ENCODE measurements around the gene KCNJ10.

KCNJ10 gene

DNA sequence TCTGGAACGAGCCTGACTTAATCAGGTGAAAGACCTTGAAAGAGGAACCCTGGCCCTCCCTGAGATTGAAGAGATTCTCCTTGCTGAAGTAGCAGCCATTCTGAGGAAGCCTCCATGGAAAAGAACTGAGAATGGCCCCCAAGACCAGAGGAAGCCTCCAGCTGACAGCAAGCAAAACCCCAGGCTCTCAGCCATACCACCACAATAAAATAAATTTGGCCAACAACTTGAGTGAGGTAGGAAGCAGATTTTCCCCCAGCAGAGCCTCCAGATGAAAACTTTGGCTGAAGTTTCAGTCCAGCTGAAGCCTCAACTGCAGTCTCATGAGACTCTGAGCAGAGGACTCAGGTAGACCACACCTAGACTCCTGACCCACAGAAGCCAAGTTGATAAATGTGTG lies 82.0 kb downstream of the KCNJ10 start:
- TF ChIP-seq TEAD4 (IDR thresholded peaks at IDR 0.05) (no peak), EP300 (IDR thresholded peaks at IDR 0.05; ENCODE audit: borderline replicate concordance) (no peak), YY1 (IDR thresholded peaks at IDR 0.05; ENCODE audit: low read depth) (no peak), RAD21 (IDR thresholded peaks at IDR 0.05; ENCODE audit: low read depth) (no peak), TAF1 (IDR thresholded peaks at IDR 0.05; ENCODE audit: low read depth) (no peak), ZBTB7A (IDR thresholded peaks at IDR 0.05; ENCODE audit: low read depth) (no peak), NFIC (IDR thresholded peaks at IDR 0.05) (no peak), EGR1 (IDR thresholded peaks at IDR 0.05) (no peak), TCF12 (IDR thresholded peaks at IDR 0.05; ENCODE audit: low read depth) (no peak), CREB1 (IDR thresholded peaks at IDR 0.05; ENCODE audit: low read depth) (no peak), FOXM1 (IDR thresholded peaks at IDR 0.05; ENCODE audit: borderline replicate concordance, low read depth) (no peak), CEBPB (IDR thresholded peaks at IDR 0.05) (no peak)
- TF ChIP-seq, protein P1, sequence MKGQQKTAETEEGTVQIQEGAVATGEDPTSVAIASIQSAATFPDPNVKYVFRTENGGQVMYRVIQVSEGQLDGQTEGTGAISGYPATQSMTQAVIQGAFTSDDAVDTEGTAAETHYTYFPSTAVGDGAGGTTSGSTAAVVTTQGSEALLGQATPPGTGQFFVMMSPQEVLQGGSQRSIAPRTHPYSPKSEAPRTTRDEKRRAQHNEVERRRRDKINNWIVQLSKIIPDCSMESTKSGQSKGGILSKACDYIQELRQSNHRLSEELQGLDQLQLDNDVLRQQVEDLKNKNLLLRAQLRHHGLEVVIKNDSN (IDR thresholded peaks at IDR 0.05) = no peak
- TF ChIP-seq, protein P2, sequence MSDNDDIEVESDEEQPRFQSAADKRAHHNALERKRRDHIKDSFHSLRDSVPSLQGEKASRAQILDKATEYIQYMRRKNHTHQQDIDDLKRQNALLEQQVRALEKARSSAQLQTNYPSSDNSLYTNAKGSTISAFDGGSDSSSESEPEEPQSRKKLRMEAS (IDR thresholded peaks at IDR 0.05) = no peak

DNA sequence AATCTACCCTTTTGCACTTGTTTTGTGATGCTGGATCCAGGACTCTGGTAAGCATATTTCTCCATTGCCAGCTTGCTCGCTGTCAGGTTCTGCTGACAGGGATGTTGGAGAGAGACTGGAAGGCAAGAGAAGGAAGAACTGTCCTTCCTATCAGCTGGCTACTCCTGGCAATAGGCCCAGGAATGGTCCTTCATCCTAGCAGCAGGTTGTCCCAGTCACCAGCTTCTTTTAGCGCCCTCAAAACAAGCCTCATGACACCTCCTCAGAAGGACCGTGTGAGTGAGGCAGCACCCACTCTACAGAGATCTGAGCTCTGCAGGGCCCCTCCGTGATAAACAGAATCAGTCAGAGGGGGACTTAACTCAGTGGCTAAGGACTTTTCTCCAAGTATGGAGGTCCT lies 82.8 kb downstream of the KCNJ10 start:
- TF ChIP-seq EP300 (IDR thresholded peaks at IDR 0.05; ENCODE audit: borderline replicate concordance) = no peak
- no peak for TF ChIP-seq TEAD4 (IDR thresholded peaks at IDR 0.05)
- TF ChIP-seq CREB1 (IDR thresholded peaks at IDR 0.05; ENCODE audit: low read depth) = no peak

DNA sequence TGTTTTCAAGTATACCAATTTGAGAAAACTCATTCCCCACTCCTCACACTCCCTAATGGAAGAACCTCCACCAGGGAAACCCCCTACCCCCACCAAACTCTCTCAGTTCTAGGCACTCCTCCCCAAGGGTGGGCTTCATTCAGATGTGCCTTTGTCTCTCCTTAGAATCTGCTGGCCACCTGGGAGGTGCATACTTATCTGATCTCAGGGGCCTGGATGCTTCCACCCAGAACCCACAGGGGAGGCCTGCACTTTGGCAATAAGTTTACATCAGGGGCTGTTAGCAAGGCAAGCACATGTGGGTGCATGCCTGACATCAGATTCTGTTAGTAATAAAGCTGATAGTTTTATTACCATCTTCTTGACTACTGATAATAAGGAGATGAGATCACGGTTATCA lies 83.4 kb downstream of the KCNJ10 start:
- no peak for TF ChIP-seq TEAD4 (IDR thresholded peaks at IDR 0.05)
- TF ChIP-seq, protein P2 (IDR thresholded peaks at IDR 0.05) = no peak
- no peak for TF ChIP-seq RAD21 (IDR thresholded peaks at IDR 0.05; ENCODE audit: low read depth)

DNA sequence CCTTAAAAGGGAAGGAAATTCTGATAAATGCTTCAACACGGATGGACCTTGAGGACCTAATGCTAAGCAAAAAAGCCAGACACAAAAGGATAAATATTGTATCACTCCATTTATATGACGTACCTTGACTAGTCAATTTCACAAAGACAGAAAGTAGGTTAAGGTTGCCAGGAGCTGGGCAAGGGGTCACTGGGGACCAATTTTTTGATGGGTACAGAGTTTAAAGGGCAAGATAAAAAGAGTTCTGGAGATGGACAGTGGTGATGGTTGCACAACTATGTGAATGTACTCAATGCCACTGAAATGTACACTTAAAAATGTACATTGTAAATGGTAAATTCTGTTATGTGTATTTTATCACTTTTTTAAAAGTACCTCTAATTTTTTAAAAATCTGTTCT lies 83.9 kb downstream of the KCNJ10 start:
- TF ChIP-seq TCF12 (IDR thresholded peaks at IDR 0.05; ENCODE audit: low read depth) (no peak), RAD21 (IDR thresholded peaks at IDR 0.05; ENCODE audit: low read depth) (no peak), YY1 (IDR thresholded peaks at IDR 0.05; ENCODE audit: low read depth) (no peak), EP300 (IDR thresholded peaks at IDR 0.05; ENCODE audit: borderline replicate concordance) (no peak), TAF1 (IDR thresholded peaks at IDR 0.05; ENCODE audit: low read depth) (no peak), CREB1 (IDR thresholded peaks at IDR 0.05; ENCODE audit: low read depth) (no peak), ZBTB7A (IDR thresholded peaks at IDR 0.05; ENCODE audit: low read depth) (no peak), CEBPB (IDR thresholded peaks at IDR 0.05) (no peak), FOXM1 (IDR thresholded peaks at IDR 0.05; ENCODE audit: borderline replicate concordance, low read depth) (no peak), TEAD4 (IDR thresholded peaks at IDR 0.05) (no peak), EGR1 (IDR thresholded peaks at IDR 0.05) (no peak), NFIC (IDR thresholded peaks at IDR 0.05) (no peak)
- TF ChIP-seq, protein P2 (IDR thresholded peaks at IDR 0.05) = no peak
- TF ChIP-seq, protein P1 (IDR thresholded peaks at IDR 0.05) = no peak
- TF ChIP-seq, protein P3, sequence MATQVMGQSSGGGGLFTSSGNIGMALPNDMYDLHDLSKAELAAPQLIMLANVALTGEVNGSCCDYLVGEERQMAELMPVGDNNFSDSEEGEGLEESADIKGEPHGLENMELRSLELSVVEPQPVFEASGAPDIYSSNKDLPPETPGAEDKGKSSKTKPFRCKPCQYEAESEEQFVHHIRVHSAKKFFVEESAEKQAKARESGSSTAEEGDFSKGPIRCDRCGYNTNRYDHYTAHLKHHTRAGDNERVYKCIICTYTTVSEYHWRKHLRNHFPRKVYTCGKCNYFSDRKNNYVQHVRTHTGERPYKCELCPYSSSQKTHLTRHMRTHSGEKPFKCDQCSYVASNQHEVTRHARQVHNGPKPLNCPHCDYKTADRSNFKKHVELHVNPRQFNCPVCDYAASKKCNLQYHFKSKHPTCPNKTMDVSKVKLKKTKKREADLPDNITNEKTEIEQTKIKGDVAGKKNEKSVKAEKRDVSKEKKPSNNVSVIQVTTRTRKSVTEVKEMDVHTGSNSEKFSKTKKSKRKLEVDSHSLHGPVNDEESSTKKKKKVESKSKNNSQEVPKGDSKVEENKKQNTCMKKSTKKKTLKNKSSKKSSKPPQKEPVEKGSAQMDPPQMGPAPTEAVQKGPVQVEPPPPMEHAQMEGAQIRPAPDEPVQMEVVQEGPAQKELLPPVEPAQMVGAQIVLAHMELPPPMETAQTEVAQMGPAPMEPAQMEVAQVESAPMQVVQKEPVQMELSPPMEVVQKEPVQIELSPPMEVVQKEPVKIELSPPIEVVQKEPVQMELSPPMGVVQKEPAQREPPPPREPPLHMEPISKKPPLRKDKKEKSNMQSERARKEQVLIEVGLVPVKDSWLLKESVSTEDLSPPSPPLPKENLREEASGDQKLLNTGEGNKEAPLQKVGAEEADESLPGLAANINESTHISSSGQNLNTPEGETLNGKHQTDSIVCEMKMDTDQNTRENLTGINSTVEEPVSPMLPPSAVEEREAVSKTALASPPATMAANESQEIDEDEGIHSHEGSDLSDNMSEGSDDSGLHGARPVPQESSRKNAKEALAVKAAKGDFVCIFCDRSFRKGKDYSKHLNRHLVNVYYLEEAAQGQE (IDR thresholded peaks at IDR 0.05; ENCODE audit: low read depth) = no peak

DNA sequence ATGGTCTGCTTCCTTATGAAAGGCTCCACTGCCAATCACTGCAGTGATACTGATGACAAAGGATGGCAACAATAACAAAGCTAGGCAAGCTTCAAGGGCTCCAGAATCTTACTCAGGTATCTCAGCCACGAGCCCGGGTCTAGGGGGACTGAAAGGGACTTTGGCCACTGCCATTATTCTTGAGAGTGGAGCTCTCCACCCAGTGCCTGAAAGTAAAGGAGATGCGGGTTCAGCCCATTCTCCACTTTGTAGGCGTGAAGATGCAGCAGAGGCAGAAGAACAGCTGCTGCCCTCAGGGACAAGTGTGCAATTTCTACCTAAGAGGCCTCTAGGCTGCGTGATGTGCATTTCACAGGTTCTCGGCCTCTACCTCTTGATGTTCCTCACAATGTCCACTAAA lies 84.5 kb downstream of the KCNJ10 start:
- no peak for TF ChIP-seq NFIC (IDR thresholded peaks at IDR 0.05)
- TF ChIP-seq, protein P1 (IDR thresholded peaks at IDR 0.05) = no peak
- TF ChIP-seq RAD21 (IDR thresholded peaks at IDR 0.05; ENCODE audit: low read depth) = no peak
- TF ChIP-seq ZBTB7A (IDR thresholded peaks at IDR 0.05; ENCODE audit: low read depth) = no peak
- TF ChIP-seq, protein P3 (IDR thresholded peaks at IDR 0.05; ENCODE audit: low read depth) = no peak
- TF ChIP-seq TAF1 (IDR thresholded peaks at IDR 0.05; ENCODE audit: low read depth) = no peak
- no peak for TF ChIP-seq CREB1 (IDR thresholded peaks at IDR 0.05; ENCODE audit: low read depth)
- no peak for TF ChIP-seq YY1 (IDR thresholded peaks at IDR 0.05; ENCODE audit: low read depth)
- no peak for TF ChIP-seq CEBPB (IDR thresholded peaks at IDR 0.05)
- TF ChIP-seq TEAD4 (IDR thresholded peaks at IDR 0.05) = no peak

DNA sequence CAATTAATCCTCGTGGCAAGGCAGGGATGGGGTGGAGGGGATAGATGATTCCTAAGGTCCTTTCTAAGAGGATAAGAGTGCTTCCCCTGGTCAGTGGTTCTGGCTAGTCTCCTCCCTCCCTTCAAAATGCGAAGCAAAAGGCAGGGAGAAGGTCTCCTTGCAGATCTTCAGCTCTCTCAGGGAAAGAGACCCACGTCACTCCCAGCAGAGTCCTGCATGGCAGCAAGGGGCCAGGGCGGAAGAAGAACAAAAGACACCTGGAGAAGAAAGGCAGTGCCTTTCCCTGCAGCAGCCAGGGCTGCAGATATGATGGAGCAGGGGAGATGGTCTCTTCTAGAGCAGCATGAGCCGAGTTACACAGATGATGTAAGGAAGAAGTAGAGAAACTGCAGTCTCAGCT lies 86.3 kb downstream of the KCNJ10 start:
- TF ChIP-seq, protein P1 (IDR thresholded peaks at IDR 0.05) = no peak
- TF ChIP-seq TEAD4 (IDR thresholded peaks at IDR 0.05) (no peak), EP300 (IDR thresholded peaks at IDR 0.05; ENCODE audit: borderline replicate concordance) (no peak), YY1 (IDR thresholded peaks at IDR 0.05; ENCODE audit: low read depth) (no peak), CREB1 (IDR thresholded peaks at IDR 0.05; ENCODE audit: low read depth) (no peak), EGR1 (IDR thresholded peaks at IDR 0.05) (no peak), TCF12 (IDR thresholded peaks at IDR 0.05; ENCODE audit: low read depth) (no peak), FOXM1 (IDR thresholded peaks at IDR 0.05; ENCODE audit: borderline replicate concordance, low read depth) (no peak), RAD21 (IDR thresholded peaks at IDR 0.05; ENCODE audit: low read depth) (no peak), ZBTB7A (IDR thresholded peaks at IDR 0.05; ENCODE audit: low read depth) (no peak), TAF1 (IDR thresholded peaks at IDR 0.05; ENCODE audit: low read depth) (no peak), CEBPB (IDR thresholded peaks at IDR 0.05) (no peak), NFIC (IDR thresholded peaks at IDR 0.05) (no peak)
- TF ChIP-seq, protein P3 (IDR thresholded peaks at IDR 0.05; ENCODE audit: low read depth) = no peak
- TF ChIP-seq, protein P2 (IDR thresholded peaks at IDR 0.05) = no peak
